Subcutaneous adipose tissue (tissue), 4 donors: ENCODE results near the gene KCNK3. TPM values are rescaled to one million over a fixed set of nuclear protein-coding genes. Genes with fewer than 3 reads are reported as not detected.

ENCODE experiments used
- CTCF ChIP-seq: fragments of 450-650 bp; IDR thresholded peaks from one replicate; pipeline ENCODE4 v1.5.1; 2016; ENCODE audit warnings: low read depth, mild to moderate bottlenecking, control low read depth, antibody characterized with exemption, moderate library complexity
- total RNA-seq, 4 donors: library from RNA; depleted of rRNA; stranded (reverse); fragments of >200 nt; gene quantifications; one replicate each; pipeline ENCODE4 v1.1.0, GENCODE V29; 2016

Gene KCNK3
- 1 to 10 TPM; 1.8 to 5.7 (median 4.5) TPM for total RNA-seq

GRCh38 chr2:26692279-26692896, at the start of gene KCNK3:
Gene KCNK3 (plus strand): TSS chr2:26692722. CDS start chr2:26692876, 154 bp downstream.
- no peak for TF ChIP-seq CTCF

- no peak for TF ChIP-seq CTCF
These were observed 48.2 kb upstream of the KCNK3 start for GRCh38 chr2:26644188-26644835.

GRCh38 chr2:26645762-26646161, 46.8 kb upstream of the KCNK3 start:
- no peak for TF ChIP-seq CTCF

- TF ChIP-seq CTCF, result no peak
These were observed 45.4 kb upstream of the KCNK3 start for GRCh38 chr2:26646986-26647672.

GRCh38 chr2:26647981-26648380, 44.5 kb upstream of the KCNK3 start:
- TF ChIP-seq CTCF, result no peak

DNA sequence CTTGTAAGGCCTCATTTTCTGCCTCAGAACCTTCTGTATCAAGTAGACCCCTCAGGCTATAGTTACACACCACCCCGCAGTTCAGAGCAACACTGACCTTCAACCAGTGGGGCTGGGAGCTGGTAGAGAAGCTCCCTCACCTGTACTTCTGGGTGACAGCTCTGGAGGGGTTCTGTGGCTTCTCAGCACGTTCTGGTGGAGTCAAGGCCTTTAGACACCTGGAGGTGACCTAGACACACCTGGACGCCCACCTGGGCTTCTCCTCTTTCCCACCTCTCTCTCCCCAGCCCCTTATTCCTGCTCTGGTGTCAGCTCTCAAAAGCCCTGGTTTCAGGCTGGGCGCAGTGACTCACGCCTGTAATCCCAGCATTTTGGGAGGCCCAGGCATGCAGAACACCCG, 44.0 kb upstream of the KCNK3 start:
- TF ChIP-seq CTCF, result no peak

DNA sequence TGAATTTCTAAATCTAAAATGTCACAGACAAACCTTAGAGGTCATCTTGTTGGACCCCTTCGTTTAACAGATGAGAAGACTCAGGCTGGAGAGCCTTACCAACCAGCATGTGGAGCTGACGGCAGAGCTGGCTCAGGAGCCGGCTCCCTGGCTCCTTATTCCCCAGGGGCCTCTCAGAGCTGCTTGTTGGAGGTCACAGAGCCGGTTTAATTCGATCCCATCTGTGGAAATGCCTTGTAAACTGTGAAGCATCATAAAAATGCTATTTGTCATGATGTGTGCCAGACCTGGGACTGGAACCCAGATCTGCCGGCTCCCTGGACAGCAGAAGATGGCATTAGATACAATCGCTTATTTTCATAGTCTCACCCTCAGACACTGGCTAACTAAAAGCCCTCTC, 43.2 kb upstream of the KCNK3 start:
- TF ChIP-seq CTCF, result no peak
